Parathyroid adenoma (tissue), 2 donors: ENCODE data around the gene SRSF6.
"Not testable (repeated sequence)": the region's sequence is repeated elsewhere in the genome, so short reads cannot be mapped to it uniquely, and the experiment has no call there.

ENCODE experiments used
- H2AFZ ChIP-seq: fragments of 300-600 bp; sonication (generic); one replicate; pipeline ENCODE4 v1.7.0; 2017; ENCODE audit warnings: antibody characterized with exemption, mild to moderate bottlenecking
- H3K27ac ChIP-seq: fragments of 300-600 bp; sonication (generic); one replicate; pipeline ENCODE4 v1.7.0; 2017
- H3K27me3 ChIP-seq: fragments of 300-600 bp; sonication (generic); one replicate; pipeline ENCODE4 v1.7.0; 2017; ENCODE audit warnings: low read length; ENCODE audit not compliant: control insufficient read depth, insufficient read depth
- H3K36me3 ChIP-seq: fragments of 300-600 bp; sonication (generic); one replicate; pipeline ENCODE4 v1.7.0; 2017; ENCODE audit warnings: low read length; ENCODE audit not compliant: control insufficient read depth, insufficient read depth
- H3K4me1 ChIP-seq: fragments of 300-600 bp; sonication (generic); one replicate; pipeline ENCODE4 v1.7.0; 2017; ENCODE audit warnings: control low read depth
- H3K4me2 ChIP-seq: fragments of 300-600 bp; sonication (generic); one replicate; pipeline ENCODE4 v1.7.0; 2017; ENCODE audit warnings: low read length
- H3K4me3 ChIP-seq: fragments of 300-600 bp; sonication (generic); one replicate; pipeline ENCODE4 v1.7.0; 2017; ENCODE audit warnings: low read depth, low read length
- H3K79me2 ChIP-seq: fragments of 300-600 bp; sonication (generic); one replicate; pipeline ENCODE4 v1.7.0; 2017; ENCODE audit warnings: control low read depth
- H3K9ac ChIP-seq: fragments of 300-600 bp; sonication (generic); one replicate; pipeline ENCODE4 v1.7.0; 2017; ENCODE audit warnings: mild to moderate bottlenecking
- H3K9me3 ChIP-seq: fragments of 300-600 bp; sonication (generic); one replicate; pipeline ENCODE4 v1.7.0; 2017; ENCODE audit warnings: low read length; ENCODE audit not compliant: control insufficient read depth
- CTCF ChIP-seq: fragments of 300-600 bp; sonication (generic); IDR thresholded peaks from one replicate; pipeline ENCODE4 v1.7.0; 2017; ENCODE audit warnings: antibody characterized with exemption, mild to moderate bottlenecking
- donor health status: primary hyperparathyroidism.

The SRSF6 gene

DNA sequence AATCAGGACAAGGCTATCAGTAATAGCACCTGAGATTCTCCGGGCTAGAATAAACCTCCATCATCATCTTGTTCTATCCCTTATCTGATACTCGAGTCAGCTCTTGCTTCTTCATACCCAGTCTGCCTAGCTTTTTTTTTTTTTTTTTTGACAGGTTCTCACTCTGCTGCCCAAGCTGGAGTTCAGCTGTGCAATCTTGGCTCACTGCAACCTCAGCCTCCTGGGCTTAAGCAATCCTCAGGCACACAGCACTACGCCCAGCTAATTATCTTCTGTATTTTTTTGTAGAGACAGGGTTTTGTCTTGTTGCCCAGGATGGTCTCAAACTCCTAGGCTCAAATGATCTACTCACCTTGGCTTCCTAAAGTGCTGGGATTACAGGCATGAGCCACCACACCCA lies 19.5 kb downstream of the SRSF6 start:
- Histone ChIP-seq H3K9ac (no peak overlapping the region), H3K27me3 (no peaks in the 10 kb centered on the region), H3K4me1 (peaks cover 12% of the 10 kb centered on the region), H3K79me2 (no peaks in the 10 kb centered on the region), H2AFZ (no peak overlapping the region), H3K9me3 (no peaks in the 10 kb centered on the region), H3K4me2 (no peak overlapping the region), H3K4me3 (no peak overlapping the region), H3K36me3 (no peaks in the 10 kb centered on the region), H3K27ac (no peak overlapping the region)
- TF ChIP-seq CTCF, result no peak

DNA sequence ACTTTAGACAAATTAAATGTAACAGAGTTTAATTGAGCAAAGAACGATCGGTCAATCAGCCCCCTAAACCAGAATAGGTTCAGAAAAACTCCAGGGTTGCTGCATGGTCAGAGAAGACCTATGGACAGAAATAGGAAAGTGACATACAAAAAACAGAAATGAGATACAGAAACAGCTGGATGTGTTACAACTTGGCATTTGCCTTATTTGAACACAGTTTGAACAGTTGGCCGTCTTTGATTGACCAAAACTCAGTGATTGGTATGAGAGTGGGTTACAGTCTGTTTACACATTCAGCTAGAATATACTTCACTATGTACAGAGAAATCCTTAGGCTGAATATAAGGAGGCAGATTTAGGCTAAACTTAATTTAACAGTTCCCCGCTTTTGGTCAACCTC lies 19.9 kb downstream of the SRSF6 start:
- no peak for TF ChIP-seq CTCF
- no peak overlapping the region for H3K27ac ChIP-seq
- peaks cover 12% of the 10 kb centered on the region for H3K4me1 ChIP-seq

GRCh38 chr20:43490038-43490437 lies 32.3 kb downstream of the SRSF6 start:
- Histone ChIP-seq H3K27ac (no peak overlapping the region), H3K9me3 (no peaks in the 10 kb centered on the region), H3K4me3 (no peak overlapping the region), H3K27me3 (no peaks in the 10 kb centered on the region), H3K79me2 (no peaks in the 10 kb centered on the region), H3K36me3 (no peaks in the 10 kb centered on the region), H3K9ac (no peak overlapping the region), H3K4me2 (no peak overlapping the region), H2AFZ (no peak overlapping the region), H3K4me1 (no peaks in the 10 kb centered on the region)
- TF ChIP-seq CTCF, result no peak

More for the DNA sequence above, 19.9 kb downstream of the SRSF6 start:
- no peak overlapping the region for H3K9ac ChIP-seq
- no peaks in the 10 kb centered on the region for H3K36me3 ChIP-seq
- H3K9me3 ChIP-seq, result no peaks in the 10 kb centered on the region
- H3K79me2 ChIP-seq, result no peaks in the 10 kb centered on the region
- H2AFZ ChIP-seq, result no peak overlapping the region
- no peaks in the 10 kb centered on the region for H3K27me3 ChIP-seq
- no peak overlapping the region for H3K4me3 ChIP-seq
- H3K4me2 ChIP-seq, result no peak overlapping the region

DNA sequence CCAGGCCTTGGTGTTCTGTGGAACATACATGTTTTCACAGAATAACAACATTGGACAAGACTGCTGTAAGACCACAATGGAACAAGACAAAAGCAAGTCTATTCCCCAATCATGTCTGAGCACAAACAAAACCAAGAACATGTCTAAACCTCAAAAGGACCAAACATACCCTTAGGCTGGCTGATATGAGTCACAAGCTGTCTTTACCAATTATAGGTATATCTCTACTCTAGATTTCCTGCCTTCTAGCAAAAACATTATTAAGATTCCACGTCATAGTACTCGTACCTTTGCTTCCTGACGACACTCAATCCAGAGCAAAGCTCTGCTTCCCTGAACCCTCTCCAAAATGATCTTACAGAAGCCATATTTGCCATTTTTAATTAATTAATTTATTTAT lies 34.4 kb downstream of the SRSF6 start:
- no peak overlapping the region for H3K27ac ChIP-seq
- H3K9me3 ChIP-seq, result no peaks in the 10 kb centered on the region
- no peaks in the 10 kb centered on the region for H3K4me1 ChIP-seq
- no peak overlapping the region for H3K4me2 ChIP-seq
- no peaks in the 10 kb centered on the region for H3K79me2 ChIP-seq
- no peak for TF ChIP-seq CTCF
- no peak overlapping the region for H3K4me3 ChIP-seq
- H3K36me3 ChIP-seq, result no peaks in the 10 kb centered on the region
- H2AFZ ChIP-seq, result no peak overlapping the region
- H3K27me3 ChIP-seq, result no peaks in the 10 kb centered on the region
- no peak overlapping the region for H3K9ac ChIP-seq

DNA sequence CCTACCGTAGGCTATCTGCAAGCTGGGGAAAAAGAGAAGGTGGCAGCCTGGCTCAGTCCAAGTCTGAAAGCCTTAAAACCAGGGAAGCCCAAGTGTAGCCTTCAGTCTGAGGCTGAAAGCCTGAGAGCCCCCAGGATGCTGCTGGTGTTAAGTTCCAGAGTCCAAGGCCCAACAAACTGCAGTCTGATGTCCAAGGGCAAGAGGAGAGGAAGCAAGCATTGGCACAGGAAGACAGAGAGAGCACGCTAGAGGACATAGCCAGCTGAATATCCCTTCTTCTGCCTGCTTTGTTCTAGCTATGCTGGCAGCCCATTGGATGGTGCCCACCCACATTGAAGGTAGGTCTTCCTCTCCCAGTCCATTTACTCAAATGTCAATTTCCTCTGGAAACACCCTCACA lies 37.7 kb downstream of the SRSF6 start:
- H3K9me3 ChIP-seq, result no peaks in the 10 kb centered on the region
- no peak overlapping the region for H3K4me2 ChIP-seq
- no peak overlapping the region for H3K9ac ChIP-seq
- no peaks in the 10 kb centered on the region for H3K36me3 ChIP-seq
- H3K4me1 ChIP-seq, result no peaks in the 10 kb centered on the region
- no peaks in the 10 kb centered on the region for H3K27me3 ChIP-seq
- no peaks in the 10 kb centered on the region for H3K79me2 ChIP-seq
- H3K4me3 ChIP-seq, result no peak overlapping the region
- no peak overlapping the region for H2AFZ ChIP-seq
- TF ChIP-seq CTCF, result no peak
- no peak overlapping the region for H3K27ac ChIP-seq

- H3K4me1 ChIP-seq, H3K27me3 ChIP-seq, H3K4me3 ChIP-seq, H3K36me3 ChIP-seq, H2AFZ ChIP-seq, H3K4me2 ChIP-seq, H3K9ac ChIP-seq, H3K9me3 ChIP-seq, H3K27ac ChIP-seq, H3K79me2 ChIP-seq: not testable (repeated sequence)
Measured at GRCh38 chr20:43502021-43502420, 44.3 kb downstream of the SRSF6 start.
